ENCODE data around the gene SLC38A3.
"Not testable (repeated sequence)": the region's sequence is repeated elsewhere in the genome, so short reads cannot be mapped to it uniquely, and the experiment has no call there.

SLC38A3 gene

DNA sequence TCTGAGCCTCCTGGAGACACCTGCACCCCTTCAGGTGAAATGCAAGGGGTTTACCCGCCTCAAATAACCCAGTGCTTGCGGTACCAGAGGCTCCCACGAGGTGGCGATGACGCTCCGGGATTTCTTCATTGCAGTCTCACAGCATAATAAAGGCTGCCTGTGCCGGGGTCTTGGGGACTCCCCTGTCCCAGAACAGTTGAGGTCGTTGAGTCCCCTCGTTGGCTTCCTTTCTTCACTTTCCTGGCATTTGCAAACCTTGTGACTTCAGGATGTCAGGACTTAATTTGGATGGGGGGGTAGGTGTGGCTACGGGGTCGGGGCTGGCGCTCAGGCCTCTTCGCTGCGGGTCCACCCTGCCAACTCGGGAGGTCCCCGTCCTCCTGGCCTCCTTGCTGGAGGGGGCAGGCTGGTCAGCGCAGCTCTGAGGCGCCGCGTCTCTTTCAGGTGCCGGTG is 12.4 kb upstream of the SLC38A3 start:
- peak; percentile 93 for DNase-seq

DNA sequence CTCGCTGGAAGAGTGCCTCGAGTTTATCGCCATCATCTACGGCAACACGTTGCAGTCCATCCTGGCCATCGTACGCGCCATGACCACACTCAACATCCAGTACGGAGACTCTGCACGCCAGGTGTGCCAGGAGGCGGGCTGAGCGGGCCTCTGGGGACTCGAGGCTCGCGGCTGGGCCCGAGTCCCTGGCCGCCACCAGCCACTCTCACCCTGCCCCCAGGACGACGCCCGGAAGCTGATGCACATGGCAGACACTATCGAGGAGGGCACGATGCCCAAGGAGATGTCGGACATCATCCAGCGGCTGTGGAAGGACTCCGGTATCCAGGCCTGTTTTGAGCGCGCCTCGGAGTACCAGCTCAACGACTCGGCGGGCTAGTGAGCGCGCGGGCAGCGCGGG is 11.8 kb upstream of the SLC38A3 start:
- no peak for DNase-seq

DNA sequence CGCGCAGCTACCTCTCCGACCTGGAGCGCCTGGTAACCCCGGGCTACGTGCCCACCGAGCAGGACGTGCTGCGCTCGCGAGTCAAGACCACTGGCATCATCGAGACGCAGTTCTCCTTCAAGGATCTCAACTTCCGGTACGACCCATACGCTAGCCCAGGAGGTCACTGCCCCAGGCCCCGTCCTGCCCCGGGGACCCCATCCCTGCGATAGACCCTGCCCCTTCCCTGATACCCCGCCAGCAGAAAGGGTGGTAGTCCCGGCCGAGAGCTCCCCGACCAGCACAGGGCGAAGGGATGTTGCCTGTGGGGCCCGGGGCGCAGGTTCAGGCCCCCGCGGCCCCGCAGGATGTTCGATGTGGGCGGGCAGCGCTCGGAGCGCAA is 11.3 kb upstream of the SLC38A3 start:
- no peak for DNase-seq

DNA sequence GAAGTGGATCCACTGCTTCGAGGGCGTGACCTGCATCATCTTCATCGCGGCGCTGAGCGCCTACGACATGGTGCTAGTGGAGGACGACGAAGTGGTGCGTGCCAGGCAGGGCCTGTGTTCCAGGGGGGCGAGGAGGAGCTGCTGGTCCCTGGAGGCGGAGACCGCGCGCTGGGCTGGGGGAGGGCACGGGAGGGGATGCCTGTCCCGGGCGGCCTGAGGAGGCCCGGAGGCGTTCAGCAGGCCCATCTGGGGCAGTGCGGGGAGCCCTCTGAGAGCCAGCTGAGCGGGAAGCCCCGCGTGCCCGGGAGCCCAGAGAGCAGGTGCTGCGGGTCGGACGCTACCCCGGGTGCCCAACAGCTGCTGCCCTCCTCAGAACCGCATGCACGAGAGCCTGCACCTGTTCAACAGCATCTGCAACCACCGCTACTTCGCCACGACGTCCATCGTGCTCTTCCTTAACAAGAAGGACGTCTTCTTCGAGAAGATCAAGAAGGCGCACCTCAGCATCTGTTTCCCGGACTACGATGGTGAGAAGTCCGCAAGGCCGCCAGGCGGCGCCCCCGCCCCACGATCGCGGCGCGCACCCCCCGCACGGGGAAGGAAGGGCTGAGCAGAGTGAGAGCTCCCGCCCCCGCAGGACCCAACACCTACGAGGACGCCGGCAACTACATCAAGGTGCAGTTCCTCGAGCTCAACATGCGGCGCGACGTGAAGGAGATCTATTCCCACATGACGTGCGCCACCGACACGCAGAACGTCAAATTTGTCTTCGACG is 10.8 kb upstream of the SLC38A3 start:
- DNase-seq, result peak; percentile 94

DNA sequence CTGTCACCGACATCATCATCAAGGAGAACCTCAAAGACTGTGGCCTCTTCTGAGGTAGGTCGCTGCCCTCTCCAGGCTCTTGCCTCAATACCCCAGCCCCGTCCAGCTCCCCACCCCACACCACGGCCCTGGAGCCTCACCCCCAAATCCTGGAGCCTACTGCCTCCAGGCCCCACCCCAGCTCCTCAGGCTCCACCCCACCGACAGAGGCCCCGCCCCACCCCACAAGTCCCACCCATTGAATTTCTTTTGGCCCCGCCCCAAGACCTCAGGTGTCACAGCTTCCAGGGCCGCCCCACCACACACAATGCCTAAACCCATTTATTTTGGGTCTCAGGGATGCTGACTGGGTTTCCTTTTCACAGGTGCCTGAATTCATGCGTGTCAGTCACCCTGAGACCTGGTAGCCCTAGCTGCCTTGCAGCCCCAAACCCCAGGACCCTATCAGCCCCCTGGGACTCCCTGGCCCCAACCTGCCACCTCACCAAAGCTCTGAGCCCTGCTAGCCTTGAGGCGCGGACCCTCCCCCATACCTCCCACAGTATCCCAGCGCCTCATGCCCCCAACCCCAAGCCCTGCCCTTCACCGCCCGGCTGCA is 10.1 kb upstream of the SLC38A3 start:
- DNase-seq, result no peak

DNA sequence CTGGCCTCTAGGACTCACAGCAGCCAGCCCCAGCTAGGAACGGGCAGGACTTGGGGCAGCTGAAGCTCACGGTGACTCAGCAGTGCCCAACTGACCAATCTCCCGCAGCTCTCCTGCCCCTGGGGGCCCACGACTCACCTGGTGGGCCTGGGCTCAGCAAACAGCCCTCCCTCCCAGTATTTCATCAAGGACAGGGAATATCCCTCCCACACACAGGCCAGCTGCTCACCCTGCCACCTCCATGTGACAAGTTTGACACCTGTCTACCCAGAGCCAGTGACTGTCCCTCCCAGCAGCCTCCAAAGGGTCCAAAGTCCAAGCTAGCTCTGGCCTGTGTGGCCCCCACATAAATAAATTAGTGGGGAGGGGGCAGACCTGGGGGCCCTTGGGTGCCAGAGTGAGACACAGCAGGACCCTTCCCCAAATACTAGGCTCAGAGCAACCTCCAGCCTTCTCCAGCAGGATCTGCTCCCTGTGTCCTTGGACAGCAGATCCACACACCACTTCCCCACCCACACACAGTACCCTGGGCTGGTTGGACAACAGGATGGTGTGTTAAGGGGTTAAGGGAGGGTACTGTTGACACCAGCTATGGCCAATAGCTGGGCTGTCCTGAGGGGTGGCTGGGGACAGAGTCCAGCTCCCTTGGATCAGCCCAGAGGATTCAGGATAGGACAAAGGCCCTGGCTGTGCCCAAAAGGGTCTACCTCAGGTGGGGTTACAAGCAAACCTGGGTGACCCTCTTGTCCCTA is 9.4 kb upstream of the SLC38A3 start:
- no peak for DNase-seq

DNA sequence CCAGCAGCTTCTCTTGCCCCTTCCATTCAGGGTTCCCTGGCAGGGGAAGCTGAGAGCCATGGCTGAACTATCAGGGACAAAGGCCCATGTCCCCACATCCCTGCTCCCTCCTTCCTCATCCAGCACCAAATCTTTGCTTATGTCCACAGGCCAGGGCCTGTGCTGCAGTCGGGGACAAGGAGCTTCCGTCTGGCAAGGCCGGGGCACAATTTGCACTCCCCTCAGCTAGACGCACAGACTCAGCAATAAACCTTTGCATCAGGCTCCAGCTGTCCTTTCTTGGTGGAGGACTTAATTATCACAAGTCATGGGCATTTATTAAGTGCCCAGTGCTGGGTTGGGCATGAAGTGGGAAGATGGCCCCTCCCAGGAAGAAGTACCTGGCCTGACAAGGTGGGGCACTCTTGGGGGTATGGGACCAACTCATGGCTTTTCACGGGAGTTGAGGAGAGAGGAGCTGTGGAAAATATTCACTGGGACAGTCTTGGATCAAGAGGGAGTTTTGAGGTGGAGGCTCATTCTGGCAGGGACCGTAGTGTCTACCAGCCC is 8.7 kb upstream of the SLC38A3 start:
- DNase-seq, result no peak

DNA sequence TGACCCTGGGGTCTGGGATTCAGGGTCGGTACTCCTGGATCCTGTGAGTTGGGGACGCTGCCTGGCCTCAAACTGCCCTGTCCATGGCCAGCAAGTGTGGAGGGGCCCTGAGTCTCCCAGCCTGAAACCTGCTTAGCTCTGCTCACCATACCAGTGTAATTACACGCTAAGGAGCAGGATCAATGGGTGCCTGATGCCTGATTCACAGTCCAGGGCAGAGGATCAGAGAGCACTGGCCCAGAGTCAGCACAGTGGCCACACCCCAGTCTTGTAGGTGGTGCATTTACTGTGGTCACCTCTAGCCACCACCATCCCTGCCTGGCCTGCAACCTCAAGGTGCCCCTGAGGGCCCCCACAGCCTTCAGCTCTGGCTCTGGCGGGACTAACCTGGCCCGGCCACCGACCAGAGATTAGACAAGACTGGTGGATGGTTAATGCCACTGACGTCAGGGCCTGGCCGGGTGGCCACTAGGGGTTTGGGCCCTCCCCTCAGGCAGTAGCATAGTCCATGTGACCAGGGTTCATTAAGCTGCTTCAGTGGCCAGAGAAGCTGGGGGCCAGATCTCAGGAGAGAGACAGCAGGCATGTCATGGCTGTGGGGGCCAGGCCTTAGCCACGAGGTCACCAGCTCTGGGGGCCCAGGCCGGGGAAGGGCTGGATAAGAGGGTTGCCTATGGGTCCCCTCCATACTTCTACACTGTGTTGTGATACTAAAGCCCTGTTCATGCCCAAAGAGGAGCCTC is 3.3 kb upstream of the SLC38A3 start:
- DNase-seq, result no peak

DNA sequence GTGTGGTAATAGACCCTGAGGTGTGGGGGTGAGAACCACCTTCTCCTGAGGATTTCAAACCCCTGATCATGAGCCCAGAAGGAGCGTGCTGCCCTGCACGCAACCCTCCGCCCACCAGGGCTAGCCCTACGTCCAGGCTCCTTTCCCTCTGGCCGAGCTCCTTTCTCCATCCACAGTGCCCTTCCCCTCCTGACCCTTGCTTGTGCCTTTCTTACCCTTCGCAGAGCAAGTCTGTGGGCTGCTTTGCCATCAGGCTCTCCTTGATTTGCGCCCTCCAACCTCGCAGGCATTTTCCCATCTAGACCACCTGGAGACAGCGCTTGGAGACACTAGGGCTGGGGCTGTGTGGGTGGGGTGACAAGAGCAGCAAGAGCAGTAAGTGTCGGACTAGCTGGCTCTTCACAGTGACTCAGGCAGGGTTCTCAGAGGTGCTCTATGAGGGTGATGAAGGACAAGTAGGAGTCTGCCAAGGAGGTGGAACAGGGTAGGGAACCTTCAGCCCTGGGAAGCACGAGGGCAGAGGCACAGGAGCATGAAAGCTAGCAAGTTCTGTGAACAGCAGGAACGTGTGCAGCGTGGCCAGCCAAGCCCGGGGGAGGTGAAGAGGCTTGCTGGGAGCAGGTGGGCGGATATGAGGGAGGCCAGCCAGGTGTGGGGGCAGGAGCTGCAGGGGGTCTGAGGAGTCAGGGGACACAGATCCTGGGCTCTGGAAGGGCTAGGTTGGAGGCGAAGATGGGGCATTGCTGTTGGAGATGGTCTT is 2.5 kb upstream of the SLC38A3 start:
- no peak for DNase-seq

DNA sequence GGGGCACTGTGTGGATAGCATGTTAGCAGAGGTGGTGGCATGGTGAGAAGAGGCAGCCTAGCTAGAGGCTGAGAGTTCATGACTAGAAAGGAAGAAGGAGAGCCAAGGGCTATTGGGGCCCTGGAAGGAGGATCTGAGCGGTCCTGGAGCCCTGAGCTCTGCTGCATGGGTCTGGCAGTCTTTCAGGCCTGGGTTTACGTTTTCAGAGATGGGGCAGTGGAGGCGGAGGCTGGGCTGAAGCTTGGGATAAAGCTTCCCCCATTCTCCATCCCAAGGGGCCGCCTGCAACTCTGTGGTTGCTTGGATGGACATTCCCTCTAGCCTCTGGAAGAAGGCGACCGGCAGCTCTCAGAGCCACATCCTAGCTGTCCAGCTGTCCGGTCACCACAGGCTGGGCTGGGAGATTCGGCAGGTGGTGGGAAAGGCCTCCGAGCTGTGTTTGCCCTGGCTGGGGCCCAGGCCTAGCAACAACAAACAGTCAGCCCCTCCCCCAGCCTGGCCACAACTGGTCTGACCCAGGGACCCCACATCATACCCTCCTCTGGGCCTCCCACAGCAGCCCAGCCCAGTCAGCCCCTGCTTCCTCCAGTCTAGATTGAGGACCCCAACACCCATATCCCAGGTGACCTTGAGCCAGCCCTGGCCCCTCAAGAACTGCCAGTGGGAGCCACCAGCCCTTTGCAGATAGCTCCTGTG is 1.8 kb upstream of the SLC38A3 start:
- DNase-seq, result no peak

DNA sequence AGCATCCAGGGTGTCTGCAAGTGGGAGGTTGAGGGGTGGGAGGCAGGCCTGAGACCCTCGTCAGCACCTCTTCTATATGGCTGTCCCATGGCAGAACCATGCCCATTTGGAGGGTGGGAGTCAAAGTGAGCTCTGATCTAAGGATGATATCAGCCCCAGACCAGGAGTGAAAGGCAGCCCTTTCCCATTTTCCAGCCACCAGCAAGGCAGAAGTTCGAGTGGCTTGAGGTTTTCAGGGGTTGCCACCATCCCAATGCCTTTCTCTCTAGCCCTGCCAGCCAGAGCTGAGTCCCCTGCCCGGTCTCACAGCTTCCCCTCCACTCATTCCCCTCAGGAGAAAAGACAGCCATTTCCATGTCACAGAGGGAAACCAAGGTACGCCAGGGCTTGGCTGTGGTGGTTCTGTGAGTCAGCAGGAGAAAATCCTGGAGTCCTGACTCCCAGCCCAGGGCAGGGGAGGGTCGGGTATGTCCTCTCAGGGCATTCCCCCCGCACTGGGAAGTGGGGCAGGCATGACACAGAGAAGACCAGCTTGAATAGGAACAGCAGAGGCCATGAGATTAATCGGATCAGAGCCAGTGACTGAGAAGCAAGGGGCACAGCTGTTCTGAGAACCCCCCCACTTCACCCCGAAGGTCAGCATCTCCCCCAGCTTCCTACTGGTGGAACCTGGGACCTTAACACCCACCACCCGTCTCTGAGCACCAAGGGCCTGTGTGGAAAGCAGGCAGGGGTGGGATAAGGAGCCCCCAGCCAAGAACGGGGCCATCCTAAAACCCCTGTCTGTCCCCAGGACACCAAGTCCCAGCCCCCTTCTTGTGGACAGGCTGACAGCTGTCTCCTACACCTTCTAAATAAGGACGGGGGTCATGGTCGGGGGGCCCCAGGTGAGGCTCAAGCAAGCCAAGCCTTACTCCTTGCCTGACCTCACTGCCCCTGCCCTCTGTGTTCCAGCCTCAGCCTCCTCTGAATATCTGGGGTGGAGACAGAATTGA is 965 bp upstream of the SLC38A3 start:
- no peak for DNase-seq

DNA sequence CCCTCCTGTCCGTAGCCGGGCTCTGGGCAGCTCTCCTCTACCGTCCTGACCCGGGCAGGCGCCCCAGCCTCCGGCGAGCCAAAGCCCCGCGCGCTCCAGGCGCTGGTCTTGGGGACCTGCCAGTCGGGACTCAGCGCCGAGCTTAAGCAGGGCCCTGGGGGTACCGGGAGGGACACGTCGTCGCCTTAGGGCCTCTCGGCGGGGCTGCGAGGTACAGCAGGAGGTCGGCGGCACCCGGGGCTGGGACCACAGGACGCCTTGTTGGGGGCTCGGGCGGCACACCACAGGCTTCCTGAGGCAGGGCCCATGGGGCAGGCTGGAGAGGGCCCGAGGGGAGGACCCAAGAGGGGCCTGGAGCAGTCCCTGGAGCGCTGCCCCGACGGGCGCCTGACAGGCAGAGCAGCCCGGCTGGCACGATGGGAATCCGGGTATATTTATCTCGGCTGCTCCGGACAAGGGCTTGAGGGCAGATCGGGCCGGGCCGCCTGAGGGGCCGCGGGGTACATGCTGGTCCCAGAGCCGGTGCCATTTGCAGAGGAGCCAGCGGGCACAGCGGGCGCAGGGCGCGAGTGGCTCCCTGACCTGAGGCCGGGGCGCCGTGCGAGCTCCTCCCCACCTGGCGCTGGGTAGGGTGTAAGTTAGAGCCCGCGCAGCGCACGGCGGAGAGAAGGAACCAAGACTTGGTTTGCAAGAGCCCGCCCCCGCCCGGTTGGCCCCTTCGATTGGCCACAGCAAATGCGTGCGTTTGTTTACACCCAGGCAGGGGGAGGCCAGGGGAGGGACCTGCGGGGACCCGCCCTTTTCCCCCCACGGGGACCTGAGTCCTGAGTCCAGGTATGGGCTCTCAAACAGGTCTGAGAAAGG is 574 bp downstream of the SLC38A3 start:
- peak; percentile 54 for DNase-seq

DNA sequence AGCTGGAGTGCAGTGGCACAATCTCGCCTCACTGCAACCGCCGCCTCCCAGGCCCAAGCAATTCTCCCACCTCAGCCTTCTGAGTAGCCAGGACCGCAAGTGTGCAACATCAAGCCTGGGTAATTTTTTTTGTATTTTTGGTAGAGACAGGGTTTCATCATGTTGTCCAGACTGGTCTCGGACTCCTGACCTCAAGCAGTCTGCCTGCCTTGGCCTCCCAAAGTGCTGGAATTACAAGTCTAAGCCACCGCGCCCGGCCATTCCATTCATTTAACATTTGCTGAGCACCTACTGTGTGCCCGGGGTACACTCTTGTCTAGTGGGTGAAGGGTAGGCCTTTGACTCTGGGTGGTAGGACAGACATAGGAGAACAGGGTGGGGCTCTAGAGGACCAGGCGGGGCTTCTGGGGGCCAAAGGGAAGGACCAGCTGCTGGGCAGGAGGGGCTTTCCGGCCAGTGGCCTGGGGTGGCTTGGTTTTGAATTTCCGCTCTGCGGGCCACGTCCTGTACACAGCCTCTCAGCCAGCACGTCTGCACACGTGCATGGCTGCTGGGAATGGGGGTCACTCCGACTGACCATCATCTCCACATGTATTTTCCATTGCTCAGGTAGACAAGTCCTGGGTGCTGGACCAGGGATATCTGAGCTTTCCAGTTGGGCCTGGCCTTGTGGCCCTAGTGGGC is 2.4 kb downstream of the SLC38A3 start:
- no peak for DNase-seq

DNA sequence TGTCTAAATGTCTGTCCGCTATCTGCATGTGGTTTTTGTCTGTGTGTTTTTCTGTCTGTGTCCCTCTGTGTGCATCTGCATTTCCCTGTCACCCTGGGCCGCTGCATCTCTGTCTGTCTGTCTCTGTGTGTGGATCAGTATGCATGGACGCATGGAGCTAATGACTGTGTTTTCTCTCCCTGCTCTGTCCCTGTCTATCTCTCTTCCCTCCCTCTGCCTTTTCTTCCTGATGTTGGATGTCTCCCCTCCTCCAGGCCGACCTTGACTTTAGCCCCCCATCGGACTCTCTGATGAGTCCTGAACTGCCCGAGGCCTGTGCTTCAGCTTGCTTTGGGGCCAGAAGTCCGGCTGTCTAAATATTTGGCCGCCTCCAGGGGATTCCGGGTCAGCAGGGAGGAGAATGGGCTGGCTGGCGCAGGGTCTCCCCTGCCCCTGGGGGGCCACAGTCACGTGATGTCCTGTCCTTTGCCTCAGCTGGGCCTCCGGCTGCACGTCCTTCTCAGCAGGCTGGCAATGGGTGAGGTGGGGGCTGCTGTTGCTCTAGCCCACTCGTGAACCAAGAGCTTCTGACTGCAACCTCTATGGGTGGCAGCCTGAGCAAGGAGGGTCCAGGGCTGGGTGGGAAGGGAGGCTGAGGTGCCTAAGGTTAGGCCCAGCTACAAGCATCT is 3.7 kb downstream of the SLC38A3 start:
- DNase-seq, result no peak

DNA sequence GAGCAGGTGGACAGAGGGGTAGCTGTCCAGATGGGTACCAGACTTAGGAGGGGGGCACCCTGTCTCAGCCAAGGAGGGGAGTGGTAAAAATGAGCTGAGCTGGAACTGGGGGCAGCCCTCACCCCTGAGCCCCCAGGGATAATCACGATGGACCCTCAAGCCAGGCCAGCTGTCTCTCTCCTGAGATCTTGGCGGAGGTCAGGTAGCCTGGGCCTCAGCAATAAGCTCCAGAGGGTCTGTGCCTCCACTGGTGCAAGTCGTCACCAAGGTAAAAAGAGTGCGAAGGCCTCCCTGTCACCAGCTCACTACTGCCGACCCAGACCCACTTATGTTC is 5.1 kb downstream of the SLC38A3 start:
- DNase-seq, result no peak

DNA sequence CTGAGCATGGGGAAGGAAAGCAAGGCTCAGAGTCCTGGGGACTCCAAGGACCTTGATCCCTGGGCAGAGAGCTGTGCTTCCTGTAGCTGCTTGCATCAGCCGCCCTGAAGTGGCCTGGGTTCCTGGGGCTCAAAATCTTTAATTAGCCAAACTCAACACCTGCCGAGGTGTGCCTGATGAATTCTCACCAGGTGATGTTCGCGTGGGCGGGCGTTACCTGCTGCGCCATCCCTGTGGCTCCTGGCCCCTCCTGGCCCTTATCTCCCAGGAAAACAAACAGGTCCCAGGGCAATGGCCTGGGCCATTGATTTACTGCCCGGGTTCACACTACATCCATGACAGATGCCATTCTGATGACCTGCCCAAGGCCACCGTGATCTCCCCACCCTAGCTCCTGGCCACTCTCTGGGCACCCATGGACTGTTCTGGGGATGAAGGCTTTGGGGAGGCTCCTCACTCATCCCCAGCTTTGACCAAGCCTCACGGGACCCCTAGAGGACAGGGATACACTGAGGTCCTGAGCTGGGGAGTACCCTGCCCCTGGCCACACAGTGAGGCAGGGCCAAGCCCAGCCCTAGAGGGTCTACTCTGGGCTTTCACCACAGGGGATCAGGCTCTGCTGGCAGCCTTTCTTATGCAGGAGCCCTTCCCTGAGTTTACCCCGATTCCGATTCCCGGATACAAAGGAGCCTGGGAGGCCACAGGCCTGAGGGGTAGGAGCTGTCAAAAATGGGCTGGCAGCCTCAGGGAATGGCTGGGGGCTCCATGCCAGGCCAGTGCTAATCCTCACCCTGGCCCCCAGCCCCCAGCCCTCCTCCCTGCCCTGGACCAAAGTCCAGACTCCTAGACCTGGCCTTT is 5.7 kb downstream of the SLC38A3 start:
- no peak for DNase-seq

DNA sequence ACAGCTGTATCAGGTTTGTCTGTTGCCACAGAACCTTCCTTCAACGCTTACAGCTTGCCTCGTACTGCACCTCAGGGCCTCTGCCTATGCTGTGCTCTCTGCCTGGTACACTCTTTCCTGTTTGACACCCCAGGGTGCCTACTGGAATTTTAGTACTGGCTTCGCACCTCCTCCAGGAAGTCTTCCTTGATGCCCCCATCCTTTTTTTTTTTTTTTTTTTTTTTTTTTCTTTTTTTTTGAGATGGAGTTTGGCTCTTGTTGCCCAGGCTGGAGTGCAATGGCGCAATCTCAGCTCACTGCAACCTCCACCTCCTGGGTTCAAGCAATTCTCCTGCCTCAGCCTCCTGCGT is 6.3 kb downstream of the SLC38A3 start:
- DNase-seq, result not testable (repeated sequence)

Data from activated T-cell treated with anti-CD3 and anti-CD28 coated beads, Interleukin-2, amount 50 U/mL, for 1 hour (primary cell).